Endodermal cell (in vitro differentiated cells): ENCODE results near the gene CNIH3. TPM values are rescaled to one million over a fixed set of nuclear protein-coding genes. Genes with fewer than 3 reads are reported as not detected.

Experiments used
- DNase-seq: peaks from one replicate; pipeline ENCODE4 v3.0.0-alpha.2; 2017
- H3K27ac ChIP-seq: 2 replicates; pipeline ENCODE4 v1.5.1; 2013; ENCODE audit warnings: mild to moderate bottlenecking, low read depth, low read length, moderate library complexity
- H3K27me3 ChIP-seq: 2 replicates; pipeline ENCODE4 v1.6.1; 2013; ENCODE audit warnings: mild to moderate bottlenecking, low read length, moderate library complexity; ENCODE audit not compliant: insufficient read depth, control insufficient read depth, poor library complexity, severe bottlenecking
- H3K36me3 ChIP-seq: 2 replicates; pipeline ENCODE4 v1.7.0; 2013; ENCODE audit warnings: mild to moderate bottlenecking, low read length, moderate library complexity; ENCODE audit not compliant: control insufficient read depth, insufficient read depth
- H3K4me1 ChIP-seq: one replicate; pipeline ENCODE4 v1.7.0; 2013; ENCODE audit warnings: low read length; ENCODE audit not compliant: control insufficient read depth, insufficient read depth
- H3K4me3 ChIP-seq: 2 replicates; pipeline ENCODE4 v1.5.1; 2013; ENCODE audit warnings: mild to moderate bottlenecking, low read length, moderate library complexity
- H3K9ac ChIP-seq: 2 replicates; pipeline ENCODE4 v1.6.1; 2013; ENCODE audit warnings: mild to moderate bottlenecking, low read length, moderate library complexity; ENCODE audit not compliant: poor library complexity, severe bottlenecking; ENCODE audit errors: extremely low read depth
- H3K9me3 ChIP-seq: 2 replicates; pipeline ENCODE4 v1.6.1; 2013; ENCODE audit warnings: mild to moderate bottlenecking, low read length, moderate library complexity; ENCODE audit not compliant: control insufficient read depth
- H3K27ac Mint-ChIP-seq: 2 replicates; pipeline ENCODE4 v1.8.0; 2020; ENCODE audit warnings: mixed read lengths
- H3K27me3 Mint-ChIP-seq: 2 replicates; pipeline ENCODE4 v1.8.0; 2021; ENCODE audit warnings: mild to moderate bottlenecking, mixed read lengths; ENCODE audit not compliant: insufficient read depth
- H3K36me3 Mint-ChIP-seq: 2 replicates; pipeline ENCODE4 v1.8.0; 2020; ENCODE audit warnings: low read depth, mixed read lengths
- H3K4me1 Mint-ChIP-seq: 2 replicates; pipeline ENCODE4 v1.8.0; 2020; ENCODE audit warnings: mixed read lengths
- H3K4me3 Mint-ChIP-seq: 2 replicates; pipeline ENCODE4 v1.8.0; 2020; ENCODE audit warnings: mild to moderate bottlenecking, moderate library complexity, mixed read lengths
- H3K9me3 Mint-ChIP-seq: 2 replicates; pipeline ENCODE4 v1.8.0; 2020; ENCODE audit warnings: mild to moderate bottlenecking, mixed read lengths
- CTCF ChIP-seq: fragments of 200-600 bp; sonication (generic); conservative IDR thresholded peaks from 2 replicates; pipeline ENCODE4 v1.5.0; 2021; ENCODE audit warnings: antibody characterized with exemption, mild to moderate bottlenecking
- WGBS, 2 experiments: methylation state at CpG; one replicate each; pipeline versions ENCODE4 v1.1.5 to v1.1.7; 2013; ENCODE audit warnings: missing lambda C conversion rate in 2 of 2, mixed read lengths in 1 of 2; ENCODE audit not compliant: insufficient coverage in 1 of 2, insufficient read length in 1 of 2; 5-methylcytosine and 5-hydroxymethylcytosine counted together
- total RNA-seq, 2 donors: library from RNA; stranded (reverse); fragmentation: NEBNext Ultra II Directional in 1 of 2; extraction: Animal tissue kit (Norgen Biotek cat#: 25700) in 1 of 2; gene quantifications; 2 replicates in 1 of 2; 3 replicates in 1 of 2; pipeline ENCODE4 v1.2.1, GENCODE V29; 2021

CNIH3 gene
- total RNA-seq, 2 donors from 2014 or later = 4.5 to 6.6 TPM

GRCh38 chr1:224751624-224752311 is 135.7 kb downstream of the CNIH3 start:
- Mint-ChIP-seq H3K9me3 (peaks cover 1% of the 10 kb centered on the region), H3K4me1 (peaks cover 10% of the 10 kb centered on the region), H3K4me3 (no peak overlapping the region), H3K27me3 (peaks cover 7% of the 10 kb centered on the region), H3K36me3 (no peaks in the 10 kb centered on the region), H3K27ac (no peak overlapping the region)
- H3K27ac ChIP-seq = no peak overlapping the region
- no peaks in the 10 kb centered on the region for H3K36me3 ChIP-seq
- no peak overlapping the region for H3K9ac ChIP-seq
- WGBS, 2 experiments = 89 to 91% methylated on average over 3 to 6 of the region's 6 CpGs
- DNase-seq = no peak
- H3K4me1 ChIP-seq = no peaks in the 10 kb centered on the region
- no peak for TF ChIP-seq CTCF
- no peaks in the 10 kb centered on the region for H3K9me3 ChIP-seq
- no peaks in the 10 kb centered on the region for H3K27me3 ChIP-seq
- H3K4me3 ChIP-seq = no peak overlapping the region

DNA sequence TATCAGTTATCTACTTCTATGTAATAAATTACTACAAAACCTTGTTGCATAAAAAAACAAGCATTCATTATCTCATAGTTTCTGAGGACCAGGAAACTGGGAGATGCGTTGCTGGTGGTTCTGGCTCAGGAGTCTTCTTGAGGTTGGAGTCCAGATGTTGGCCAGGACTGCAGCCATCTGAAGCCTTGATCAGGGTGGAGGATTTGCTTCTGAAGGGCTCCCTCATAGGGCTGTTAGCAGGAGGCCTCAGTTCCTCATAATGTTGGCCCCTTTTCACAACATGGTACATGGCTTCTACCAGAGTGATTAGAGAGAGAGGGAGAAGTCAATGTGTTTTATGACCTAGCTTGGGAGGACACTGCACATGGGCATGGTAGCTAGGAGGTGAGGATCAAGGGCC is 137.4 kb downstream of the CNIH3 start:
- no peak overlapping the region for H3K9ac ChIP-seq
- H3K27me3 ChIP-seq = no peaks in the 10 kb centered on the region
- Mint-ChIP-seq H3K27ac (no peak overlapping the region), H3K27me3 (peaks cover 7% of the 10 kb centered on the region), H3K4me3 (no peak overlapping the region), H3K4me1 (peaks cover 10% of the 10 kb centered on the region), H3K36me3 (peaks cover 2% of the 10 kb centered on the region), H3K9me3 (peaks cover 9% of the 10 kb centered on the region)
- H3K4me1 ChIP-seq = no peaks in the 10 kb centered on the region
- 96 to 100% methylated on average over 1 of the region's 1 CpG for WGBS, 2 experiments
- no peak overlapping the region for H3K4me3 ChIP-seq
- H3K36me3 ChIP-seq = no peaks in the 10 kb centered on the region
- no peak for TF ChIP-seq CTCF
- DNase-seq = peak; percentile 19
- no peak overlapping the region for H3K27ac ChIP-seq
- peaks cover 4% of the 10 kb centered on the region for H3K9me3 ChIP-seq

GRCh38 chr1:224755586-224755985 is 139.5 kb downstream of the CNIH3 start:
- Histone ChIP-seq H3K4me1 (no peaks in the 10 kb centered on the region), H3K9ac (no peak overlapping the region), H3K9me3 (peaks cover 21% of the 10 kb centered on the region), H3K36me3 (no peaks in the 10 kb centered on the region), H3K4me3 (no peak overlapping the region), H3K27ac (no peak overlapping the region), H3K27me3 (no peaks in the 10 kb centered on the region)
- Mint-ChIP-seq H3K27me3 (peaks cover 8% of the 10 kb centered on the region), H3K4me3 (no peak overlapping the region), H3K9me3 (peaks cover 22% of the 10 kb centered on the region), H3K4me1 (peaks cover 10% of the 10 kb centered on the region), H3K36me3 (peaks cover 5% of the 10 kb centered on the region), H3K27ac (no peak overlapping the region)
- 86 to 100% methylated on average over 2 to 4 of the region's 4 CpGs for WGBS, 2 experiments
- TF ChIP-seq CTCF = no peak
- peak; percentile 14 for DNase-seq
